HG03342 (cell line): ENCODE results near the gene DCLK2.

ENCODE experiments used
- ATAC-seq: cut with Tn5 transposase; IDR thresholded peaks from one replicate; pipeline ENCODE4 v1.9.1; 2021; ENCODE audit warnings: mild to moderate bottlenecking, moderate library complexity; ENCODE audit not compliant: unreplicated experiment

Gene DCLK2

GRCh38 chr4:150232029-150232428 is 153.8 kb downstream of the DCLK2 start:
- no peak for ATAC-seq

- ATAC-seq: no peak
Observed at GRCh38 chr4:150234246-150234645, 156.0 kb downstream of the DCLK2 start.

- ATAC-seq: no peak
Observed at GRCh38 chr4:150235317-150235716, 157.1 kb downstream of the DCLK2 start.

GRCh38 chr4:150235808-150236271 is 157.6 kb downstream of the DCLK2 start:
- no peak for ATAC-seq

GRCh38 chr4:150236626-150237025 is 158.4 kb downstream of the DCLK2 start:
- no peak for ATAC-seq

GRCh38 chr4:150237110-150237872 is 159.0 kb downstream of the DCLK2 start:
- no peak for ATAC-seq

- ATAC-seq: no peak
Observed at GRCh38 chr4:150238591-150238990, 160.3 kb downstream of the DCLK2 start.

GRCh38 chr4:150240011-150240410 is 161.8 kb downstream of the DCLK2 start:
- ATAC-seq: no peak

- peak; percentile 62 for ATAC-seq
Observed at GRCh38 chr4:150242820-150243458, 164.7 kb downstream of the DCLK2 start.

GRCh38 chr4:150243932-150244331 is 165.7 kb downstream of the DCLK2 start:
- ATAC-seq: no peak

GRCh38 chr4:150244600-150244999 is 166.4 kb downstream of the DCLK2 start:
- ATAC-seq: no peak

- ATAC-seq: no peak
Observed at GRCh38 chr4:150247184-150247583, 168.9 kb downstream of the DCLK2 start.

GRCh38 chr4:150248181-150248580 is 169.9 kb downstream of the DCLK2 start:
- no peak for ATAC-seq

GRCh38 chr4:150250293-150250997 is 172.2 kb downstream of the DCLK2 start:
- no peak for ATAC-seq

GRCh38 chr4:150250998-150251651 is 172.9 kb downstream of the DCLK2 start:
- ATAC-seq: no peak

GRCh38 chr4:150251752-150252190 is 173.5 kb downstream of the DCLK2 start:
- no peak for ATAC-seq

- no peak for ATAC-seq
Observed at GRCh38 chr4:150252306-150252705, 174.1 kb downstream of the DCLK2 start.

GRCh38 chr4:150252741-150253140 is 174.5 kb downstream of the DCLK2 start:
- no peak for ATAC-seq

- ATAC-seq: no peak
Observed at GRCh38 chr4:150253416-150253815, 175.2 kb downstream of the DCLK2 start.

- no peak for ATAC-seq
Observed at GRCh38 chr4:150253965-150254630, 175.9 kb downstream of the DCLK2 start.
